ENCODE measurements around the gene PCDHB15.
"Not testable (repeated sequence)": the region's sequence is repeated elsewhere in the genome, so short reads cannot be mapped to it uniquely, and the experiment has no call there.

PCDHB15 gene

GRCh38 chr5:141247434-141247833 lies 2.2 kb downstream of the PCDHB15 start:
- in situ Hi-C loops (cut with MboI; ENCODE audit: low sequenced_read_pairs) = not testable (repeated sequence)

GRCh38 chr5:141250576-141250975 lies 5.4 kb downstream of the PCDHB15 start:
- in situ Hi-C loops (cut with MboI; ENCODE audit: low sequenced_read_pairs) = no loop called here

GRCh38 chr5:141258464-141258863 lies 13.3 kb downstream of the PCDHB15 start:
- in situ Hi-C loops (cut with MboI; ENCODE audit: low sequenced_read_pairs) = no loop called here

- in situ Hi-C loops (cut with MboI; ENCODE audit: low sequenced_read_pairs) = no loop called here
Measured at GRCh38 chr5:141258948-141259347, 13.8 kb downstream of the PCDHB15 start.

- in situ Hi-C loops (cut with MboI; ENCODE audit: low sequenced_read_pairs) = no loop called here
Measured at GRCh38 chr5:141260458-141261237, 15.5 kb downstream of the PCDHB15 start.

- in situ Hi-C loops (cut with MboI; ENCODE audit: low sequenced_read_pairs) = no loop called here
Measured at GRCh38 chr5:141261238-141261546, 16.0 kb downstream of the PCDHB15 start.

GRCh38 chr5:141269195-141269594 lies 24.0 kb downstream of the PCDHB15 start:
- in situ Hi-C loops (cut with MboI; ENCODE audit: low sequenced_read_pairs) = no loop called here

- in situ Hi-C loops (cut with MboI; ENCODE audit: low sequenced_read_pairs) = no loop called here
Measured at GRCh38 chr5:141272906-141273305, 27.7 kb downstream of the PCDHB15 start.

GRCh38 chr5:141298376-141298775 lies 53.2 kb downstream of the PCDHB15 start:
- in situ Hi-C loops (cut with MboI; ENCODE audit: low sequenced_read_pairs) = no loop called here

Data from HL-60/S4 (cell line).